BLaER1 (cell line): Measurements from ENCODE around the gene FTSJ1.

Experiments used
- H3K27ac ChIP-seq: shearing (Covaris generic); formaldehyde crosslinking; 2 replicates; pipeline ENCODE4 v1.8.1; 2022
- H3K27me3 ChIP-seq: shearing (Covaris generic); formaldehyde crosslinking; 2 replicates; pipeline ENCODE4 v1.8.1; 2022
- H3K36me3 ChIP-seq: shearing (Covaris generic); formaldehyde crosslinking; 2 replicates; pipeline ENCODE4 v1.8.1; 2022
- H3K4me1 ChIP-seq: shearing (Covaris generic); formaldehyde crosslinking; 2 replicates; pipeline ENCODE4 v1.8.1; 2022
- H3K4me2 ChIP-seq: shearing (Covaris generic); formaldehyde crosslinking; 2 replicates; pipeline ENCODE4 v1.8.1; 2022
- H3K4me3 ChIP-seq: shearing (Covaris generic); formaldehyde crosslinking; 2 replicates; pipeline ENCODE4 v1.8.1; 2022
- H3K9ac ChIP-seq: shearing (Covaris generic); formaldehyde crosslinking; 2 replicates; pipeline ENCODE4 v1.8.1; 2022
- H3K9me3 ChIP-seq: shearing (Covaris generic); formaldehyde crosslinking; 2 replicates; pipeline ENCODE4 v1.8.1; 2022
- H4K20me1 ChIP-seq: shearing (Covaris generic); formaldehyde crosslinking; 2 replicates; pipeline ENCODE4 v1.8.1; 2022
- Cebpa-rat ChIP-seq: shearing (Covaris generic); IDR thresholded peaks from 2 replicates; pipeline ENCODE4 v1.8.1; 2022

Gene FTSJ1

GRCh38 chrX:48458711-48459110 is 17.3 kb upstream of the FTSJ1 start:
- no peak overlapping the region for H3K9ac ChIP-seq
- no peak for TF ChIP-seq Cebpa-rat
- H3K27ac ChIP-seq, result no peak overlapping the region
- no peak overlapping the region for H3K4me2 ChIP-seq
- peaks cover 60% of the 10 kb centered on the region for H3K36me3 ChIP-seq
- peaks cover 65% of the 10 kb centered on the region for H3K27me3 ChIP-seq
- no peaks in the 10 kb centered on the region for H3K9me3 ChIP-seq
- no peak overlapping the region for H3K4me3 ChIP-seq
- peaks cover 11% of the 10 kb centered on the region; the same call in 1 of the 2 replicates for H3K4me1 ChIP-seq
- 0 out of 2 replicates have a peak, but pooled peaks cover 11% of the 10 kb centered on the region for H4K20me1 ChIP-seq

GRCh38 chrX:48459483-48459882 is 16.5 kb upstream of the FTSJ1 start:
- H3K9ac ChIP-seq, result no peak overlapping the region
- H3K27me3 ChIP-seq, result peaks cover 59% of the 10 kb centered on the region
- H3K4me3 ChIP-seq, result no peak overlapping the region
- H3K36me3 ChIP-seq, result peaks cover 60% of the 10 kb centered on the region
- no peak for TF ChIP-seq Cebpa-rat
- H3K4me1 ChIP-seq, result peaks cover 11% of the 10 kb centered on the region; the same call in 1 of the 2 replicates
- no peak overlapping the region for H3K4me2 ChIP-seq
- no peaks in the 10 kb centered on the region for H3K9me3 ChIP-seq
- 0 out of 2 replicates have a peak, but pooled peaks cover 11% of the 10 kb centered on the region for H4K20me1 ChIP-seq
- H3K27ac ChIP-seq, result no peak overlapping the region

GRCh38 chrX:48460031-48460430 is 16.0 kb upstream of the FTSJ1 start:
- peaks cover 53% of the 10 kb centered on the region for H3K27me3 ChIP-seq
- no peak for TF ChIP-seq Cebpa-rat

DNA sequence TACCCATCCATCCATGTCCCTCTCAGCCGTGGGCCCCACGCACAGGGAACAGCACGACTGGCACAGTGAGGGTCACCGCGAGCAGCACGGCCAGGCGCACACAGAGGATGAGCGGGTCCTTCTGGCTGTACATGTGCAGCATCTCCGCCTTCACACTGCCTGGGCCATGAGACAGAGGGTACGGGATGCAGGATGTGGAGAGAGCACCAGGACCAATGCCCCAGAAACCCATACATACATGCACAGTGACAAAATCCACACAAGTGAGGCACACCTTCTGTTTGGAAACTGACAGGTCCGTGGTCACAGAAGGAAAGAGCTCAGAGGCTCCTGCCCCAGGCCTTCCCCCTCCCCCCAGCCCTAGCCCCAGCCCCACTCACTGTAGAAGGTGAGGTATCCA is 15.4 kb upstream of the FTSJ1 start:
- Histone ChIP-seq H3K27me3 (peaks cover 49% of the 10 kb centered on the region), H3K27ac (no peak overlapping the region), H3K36me3 (peaks cover 68% of the 10 kb centered on the region), H4K20me1 (0 out of 2 replicates have a peak, but pooled peaks cover 11% of the 10 kb centered on the region), H3K4me1 (peaks cover 15% of the 10 kb centered on the region), H3K4me2 (no peak overlapping the region), H3K4me3 (no peak overlapping the region), H3K9me3 (no peaks in the 10 kb centered on the region), H3K9ac (no peak overlapping the region)
- TF ChIP-seq Cebpa-rat, result no peak

More at GRCh38 chrX:48460031-48460430, 16.0 kb upstream of the FTSJ1 start:
- no peak overlapping the region for H3K4me2 ChIP-seq
- H4K20me1 ChIP-seq, result 0 out of 2 replicates have a peak, but pooled peaks cover 11% of the 10 kb centered on the region
- no peaks in the 10 kb centered on the region for H3K9me3 ChIP-seq
- H3K27ac ChIP-seq, result no peak overlapping the region
- H3K36me3 ChIP-seq, result peaks cover 62% of the 10 kb centered on the region
- H3K9ac ChIP-seq, result no peak overlapping the region
- H3K4me1 ChIP-seq, result peaks cover 11% of the 10 kb centered on the region; the same call in 1 of the 2 replicates
- no peak overlapping the region for H3K4me3 ChIP-seq

- no peak overlapping the region for H3K27ac ChIP-seq
- H3K9ac ChIP-seq, result no peak overlapping the region
- no peaks in the 10 kb centered on the region for H3K9me3 ChIP-seq
- peaks cover 38% of the 10 kb centered on the region for H3K27me3 ChIP-seq
- 0 out of 2 replicates have a peak, but pooled peaks cover 11% of the 10 kb centered on the region for H4K20me1 ChIP-seq
- peak overlapping the region; percentile 25; the same call in 1 of the 2 replicates for H3K4me2 ChIP-seq
- H3K4me1 ChIP-seq, result peaks cover 25% of the 10 kb centered on the region
- peak; percentile 54; the same call in 1 of the 2 replicates for TF ChIP-seq Cebpa-rat
- no peak overlapping the region for H3K4me3 ChIP-seq
- H3K36me3 ChIP-seq, result peaks cover 68% of the 10 kb centered on the region
Observed at GRCh38 chrX:48461830-48462229, 14.2 kb upstream of the FTSJ1 start.

DNA sequence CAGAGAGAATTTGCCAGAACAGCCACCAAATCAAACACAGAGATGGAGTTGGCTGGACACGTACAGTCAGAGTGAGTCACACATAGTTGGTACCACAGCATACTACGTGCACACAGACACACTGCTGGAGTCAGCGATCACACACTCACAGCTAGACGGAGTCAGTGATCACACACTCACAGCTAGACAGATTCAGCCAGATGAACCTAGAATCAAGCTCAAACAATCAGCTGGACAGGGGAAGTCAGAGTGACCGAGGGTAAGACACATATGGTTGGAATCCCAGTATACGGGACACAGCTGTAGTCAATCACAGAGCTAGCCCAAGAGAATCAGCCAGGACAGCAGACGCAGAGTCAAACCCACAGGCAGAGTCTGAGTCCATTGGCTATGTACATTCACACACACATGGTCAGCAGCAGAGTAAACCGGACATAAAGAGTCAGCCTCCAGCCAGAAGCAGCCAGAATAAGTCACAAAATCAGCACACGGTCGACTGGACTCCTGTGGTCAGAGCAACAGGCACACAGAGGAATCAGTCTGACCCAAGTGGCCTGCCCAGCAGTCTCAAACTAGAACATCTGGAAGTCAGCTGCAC is 10.6 kb upstream of the FTSJ1 start:
- Histone ChIP-seq H4K20me1 (0 out of 2 replicates have a peak, but pooled peaks cover 9% of the 10 kb centered on the region), H3K27me3 (peaks cover 36% of the 10 kb centered on the region), H3K9ac (no peak overlapping the region), H3K27ac (no peak overlapping the region), H3K36me3 (peaks cover 36% of the 10 kb centered on the region), H3K9me3 (no peaks in the 10 kb centered on the region), H3K4me3 (no peak overlapping the region), H3K4me1 (peaks cover 42% of the 10 kb centered on the region), H3K4me2 (peak overlapping the region; percentile 3)
- TF ChIP-seq Cebpa-rat, result no peak

GRCh38 chrX:48466696-48467095 is 9.3 kb upstream of the FTSJ1 start:
- Histone ChIP-seq H3K4me2 (peak overlapping the region; percentile 79), H3K4me3 (peak overlapping the region; percentile 72; the same call in 1 of the 2 replicates), H3K27ac (no peak overlapping the region), H3K9me3 (no peaks in the 10 kb centered on the region), H3K4me1 (peaks cover 42% of the 10 kb centered on the region), H3K9ac (no peak overlapping the region), H3K27me3 (peaks cover 44% of the 10 kb centered on the region), H3K36me3 (peaks cover 24% of the 10 kb centered on the region), H4K20me1 (0 out of 2 replicates have a peak, but pooled peaks cover 7% of the 10 kb centered on the region)
- no peak for TF ChIP-seq Cebpa-rat

DNA sequence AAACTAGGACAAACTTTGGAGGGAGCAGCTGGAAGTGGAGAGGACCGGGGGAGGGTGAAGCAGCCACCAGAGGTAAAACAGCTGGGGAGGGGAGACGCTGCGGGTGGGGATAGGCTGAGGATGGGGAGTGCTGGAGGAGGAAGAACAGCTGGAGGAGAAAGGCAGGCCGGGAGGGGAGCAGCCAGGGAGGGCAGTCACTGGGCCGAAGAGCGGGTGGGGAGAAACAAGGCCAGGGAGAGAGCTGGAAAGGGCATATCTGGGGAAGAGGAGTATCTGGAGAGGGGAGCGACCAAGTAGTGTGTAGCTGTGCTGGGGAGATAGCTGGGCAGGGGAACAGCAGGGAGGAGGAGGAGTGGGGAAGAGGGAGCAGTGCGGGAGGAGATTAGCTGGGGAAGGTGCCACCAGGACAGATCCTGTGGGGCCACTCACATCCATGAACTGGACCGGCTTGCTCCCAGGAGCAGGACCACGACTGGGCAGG is 8.7 kb upstream of the FTSJ1 start:
- TF ChIP-seq Cebpa-rat, result no peak
- H3K27ac ChIP-seq, result peak overlapping the region; percentile 88
- peaks cover 44% of the 10 kb centered on the region for H3K27me3 ChIP-seq
- peak overlapping the region; percentile 79 for H3K4me2 ChIP-seq
- peak overlapping the region; percentile 83 for H3K9ac ChIP-seq
- H4K20me1 ChIP-seq, result 0 out of 2 replicates have a peak, but pooled peaks cover 7% of the 10 kb centered on the region
- H3K4me3 ChIP-seq, result peak overlapping the region; percentile 72
- H3K9me3 ChIP-seq, result no peaks in the 10 kb centered on the region
- H3K4me1 ChIP-seq, result peaks cover 36% of the 10 kb centered on the region
- H3K36me3 ChIP-seq, result peaks cover 18% of the 10 kb centered on the region

DNA sequence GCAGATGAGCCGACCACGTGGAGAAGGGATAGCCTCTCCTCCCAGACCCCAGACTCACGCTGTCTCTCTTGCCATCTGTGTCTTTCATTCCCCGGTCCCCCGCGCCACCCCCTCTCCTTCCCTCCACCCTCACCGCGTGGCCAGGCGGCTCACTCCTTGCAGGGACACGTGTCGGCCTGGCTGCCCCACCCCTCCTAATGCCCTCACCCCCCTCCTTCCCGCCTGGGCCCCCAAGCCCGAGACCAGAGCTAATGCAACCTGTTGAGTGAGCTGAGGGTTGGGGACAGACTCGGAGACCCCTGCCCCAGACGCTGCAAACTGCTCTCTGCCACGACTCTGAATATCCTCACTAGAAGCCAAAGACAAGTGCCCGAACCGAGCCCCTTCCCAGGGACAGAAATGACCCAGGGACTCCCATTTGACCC is 7.7 kb upstream of the FTSJ1 start:
- peaks cover 9% of the 10 kb centered on the region; the same call in 1 of the 2 replicates for H3K36me3 ChIP-seq
- H3K4me1 ChIP-seq, result peaks cover 31% of the 10 kb centered on the region
- peak overlapping the region; percentile 83 for H3K9ac ChIP-seq
- 0 out of 2 replicates have a peak, but pooled peaks cover under 1% of the 10 kb centered on the region for H4K20me1 ChIP-seq
- no peaks in the 10 kb centered on the region for H3K9me3 ChIP-seq
- peak overlapping the region; percentile 88 for H3K27ac ChIP-seq
- no peak for TF ChIP-seq Cebpa-rat
- H3K27me3 ChIP-seq, result peaks cover 45% of the 10 kb centered on the region
- peak overlapping the region; percentile 79 for H3K4me2 ChIP-seq
- H3K4me3 ChIP-seq, result peak overlapping the region; percentile 72
